Gastroesophageal sphincter (tissue), 4 donors: ENCODE data around the gene AADACL2. TPM values are rescaled to one million over a fixed set of nuclear protein-coding genes. Genes with fewer than 3 reads are reported as not detected.

Experiments used
- ATAC-seq: fragments of 150-250 bp; one replicate; pipeline ENCODE4 v1.9.1; 2016; ENCODE audit warnings: mild to moderate bottlenecking, moderate library complexity
- H3K27ac ChIP-seq, 4 donors: fragments of 200-600 bp; sonication (generic) in 3 of 4; 1 replicate in 3 of 4; 2 replicates in 1 of 4; pipeline ENCODE4 v1.5.1; 2016 to 2019
- H3K27me3 ChIP-seq: fragments of 200-600 bp; sonication (generic); one replicate; pipeline ENCODE4 v1.5.1; 2019
- H3K36me3 ChIP-seq, 2 donors: fragments of 200-600 bp; sonication (generic); one replicate each; pipeline ENCODE4 v1.5.1; 2019; ENCODE audit warnings: control low read depth in 1 of 2
- H3K4me1 ChIP-seq, 3 donors: fragments of 200-600 bp; sonication (generic); 1 replicate in 2 of 3; 2 replicates in 1 of 3; pipeline ENCODE4 v1.5.1; 2016 to 2019; ENCODE audit warnings: control low read depth in 2 of 3
- H3K4me3 ChIP-seq, 2 donors: fragments of 200-600 bp; sonication (generic); one replicate each; pipeline ENCODE4 v1.5.1; 2019; ENCODE audit warnings: mild to moderate bottlenecking in 1 of 2, moderate library complexity in 1 of 2
- H3K9me3 ChIP-seq, 3 donors: fragments of 200-600 bp; sonication (generic); one replicate each; pipeline ENCODE4 v1.5.1; 2017 to 2019; ENCODE audit warnings: control low read depth in 2 of 3
- EP300 ChIP-seq: sonication (generic); formaldehyde crosslinking; IDR thresholded peaks from one replicate; pipeline ENCODE4 v1.6.1; 2017; ENCODE audit warnings: antibody characterized with exemption, mild to moderate bottlenecking
- POLR2A ChIP-seq, 2 donors: fragments of 450-650 bp; IDR thresholded peaks; one replicate each; pipeline ENCODE4 v1.6.1; 2017; ENCODE audit warnings: antibody characterized with exemption in 2 of 2, mild to moderate bottlenecking in 2 of 2, moderate library complexity in 1 of 2
- POLR2AphosphoS5 ChIP-seq: sonication (generic); formaldehyde crosslinking; IDR thresholded peaks from one replicate; pipeline ENCODE4 v1.6.1; 2017; ENCODE audit warnings: antibody characterized with exemption
- WGBS, 2 donors: methylation state at CpG; one replicate each; pipeline ENCODE4 v1.1.5; 2018; ENCODE audit warnings: low coverage in 1 of 2; 5-methylcytosine and 5-hydroxymethylcytosine counted together
- total RNA-seq, 4 donors: library from RNA; depleted of rRNA; stranded (reverse); fragments of >200 nt; gene quantifications; one replicate each; pipeline ENCODE4 v1.1.0, GENCODE V29; 2016
- TF ChIP-seq, protein P1 (sequence below), 4 experiments: fragments of 200-600 bp in 2 of 4; fragments of 450-650 bp in 2 of 4; sonication (generic) in 1 of 4; IDR thresholded peaks; one replicate each; pipeline ENCODE4 v1.5.1; 2017 to 2019; ENCODE audit warnings: antibody characterized with exemption in 4 of 4, mild to moderate bottlenecking in 2 of 4, moderate library complexity in 2 of 4

AADACL2 gene
- total RNA-seq, 4 donors from 2014 or later, result 0.54 to 4.4 TPM; not detected in 2

DNA sequence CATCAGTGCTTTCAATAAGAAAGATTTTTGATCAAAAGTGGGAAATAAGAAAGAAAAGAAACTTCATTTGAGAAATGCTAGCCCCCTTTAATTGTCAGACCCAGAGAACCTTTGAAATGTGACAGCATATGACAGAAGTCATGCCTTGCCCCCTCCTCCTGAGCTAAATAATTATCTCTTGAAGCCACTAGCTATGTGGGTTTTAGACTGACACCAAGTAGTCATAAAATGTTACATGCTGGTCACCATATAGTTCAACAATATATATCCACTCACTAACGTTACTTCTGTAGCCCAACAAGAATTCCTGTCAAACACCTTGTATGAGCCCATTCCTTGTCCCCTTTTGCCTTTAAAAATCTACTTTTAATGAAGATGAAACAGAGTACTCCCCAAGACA is 43.1 kb upstream of the AADACL2 start:
- TF ChIP-seq, protein P1, sequence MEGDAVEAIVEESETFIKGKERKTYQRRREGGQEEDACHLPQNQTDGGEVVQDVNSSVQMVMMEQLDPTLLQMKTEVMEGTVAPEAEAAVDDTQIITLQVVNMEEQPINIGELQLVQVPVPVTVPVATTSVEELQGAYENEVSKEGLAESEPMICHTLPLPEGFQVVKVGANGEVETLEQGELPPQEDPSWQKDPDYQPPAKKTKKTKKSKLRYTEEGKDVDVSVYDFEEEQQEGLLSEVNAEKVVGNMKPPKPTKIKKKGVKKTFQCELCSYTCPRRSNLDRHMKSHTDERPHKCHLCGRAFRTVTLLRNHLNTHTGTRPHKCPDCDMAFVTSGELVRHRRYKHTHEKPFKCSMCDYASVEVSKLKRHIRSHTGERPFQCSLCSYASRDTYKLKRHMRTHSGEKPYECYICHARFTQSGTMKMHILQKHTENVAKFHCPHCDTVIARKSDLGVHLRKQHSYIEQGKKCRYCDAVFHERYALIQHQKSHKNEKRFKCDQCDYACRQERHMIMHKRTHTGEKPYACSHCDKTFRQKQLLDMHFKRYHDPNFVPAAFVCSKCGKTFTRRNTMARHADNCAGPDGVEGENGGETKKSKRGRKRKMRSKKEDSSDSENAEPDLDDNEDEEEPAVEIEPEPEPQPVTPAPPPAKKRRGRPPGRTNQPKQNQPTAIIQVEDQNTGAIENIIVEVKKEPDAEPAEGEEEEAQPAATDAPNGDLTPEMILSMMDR (IDR thresholded peaks at IDR 0.05), result no peak
- TF ChIP-seq POLR2AphosphoS5, result no peak
- TF ChIP-seq EP300, result no peak
- no peak for TF ChIP-seq POLR2A (IDR thresholded peaks at IDR 0.05)
- no peak overlapping the region for H3K4me3 ChIP-seq
- H3K36me3 ChIP-seq, result no peaks in the 10 kb centered on the region
- H3K9me3 ChIP-seq, result no peaks in the 10 kb centered on the region
- WGBS, 2 donors, result 64 to 100% methylated on average over 1 of the region's 1 CpG
- no peak overlapping the region for H3K27ac ChIP-seq
- no peak for ATAC-seq
- peaks cover 0 to 17% (median 0%) of the 10 kb centered on the region in 3 donors for H3K4me1 ChIP-seq
- H3K27me3 ChIP-seq, result no peaks in the 10 kb centered on the region

GRCh38 chr3:151697496-151697895 is 36.2 kb upstream of the AADACL2 start:
- Histone ChIP-seq H3K9me3 (peaks cover 0 to 8% (median 0%) of the 10 kb centered on the region in 3 donors), H3K27ac (no peak overlapping the region), H3K4me3 (no peak overlapping the region), H3K4me1 (no peaks in the 10 kb centered on the region), H3K27me3 (no peaks in the 10 kb centered on the region), H3K36me3 (no peaks in the 10 kb centered on the region)
- TF ChIP-seq POLR2AphosphoS5, result no peak
- TF ChIP-seq EP300, result no peak
- 48 to 60% methylated on average over 3 to 5 of the region's 5 CpGs for WGBS, 2 donors
- ATAC-seq, result no peak

GRCh38 chr3:151707216-151707615 is 26.5 kb upstream of the AADACL2 start:
- Histone ChIP-seq H3K27me3 (no peaks in the 10 kb centered on the region), H3K4me3 (no peak overlapping the region), H3K36me3 (no peaks in the 10 kb centered on the region), H3K9me3 (peaks cover 0 to 10% (median 0%) of the 10 kb centered on the region in 3 donors), H3K27ac (no peak overlapping the region), H3K4me1 (no peaks in the 10 kb centered on the region)
- ATAC-seq, result no peak
- TF ChIP-seq EP300, result no peak
- TF ChIP-seq POLR2AphosphoS5, result no peak
- TF ChIP-seq, protein P1 (IDR thresholded peaks at IDR 0.05), result no peak
- TF ChIP-seq POLR2A (IDR thresholded peaks at IDR 0.05), result no peak

GRCh38 chr3:151708868-151709267 is 24.9 kb upstream of the AADACL2 start:
- H3K27me3 ChIP-seq, result no peaks in the 10 kb centered on the region
- peaks cover 0 to 10% (median 0%) of the 10 kb centered on the region in 3 donors for H3K9me3 ChIP-seq
- no peak overlapping the region for H3K27ac ChIP-seq
- H3K4me3 ChIP-seq, result no peak overlapping the region
- H3K4me1 ChIP-seq, result no peaks in the 10 kb centered on the region
- no peak for ATAC-seq
- TF ChIP-seq POLR2A (IDR thresholded peaks at IDR 0.05), result no peak
- TF ChIP-seq POLR2AphosphoS5, result no peak
- TF ChIP-seq, protein P1 (IDR thresholded peaks at IDR 0.05), result no peak
- no peak for TF ChIP-seq EP300
- H3K36me3 ChIP-seq, result no peaks in the 10 kb centered on the region
- 100% methylated on average over 1 of the region's 1 CpG for WGBS, 2 donors

DNA sequence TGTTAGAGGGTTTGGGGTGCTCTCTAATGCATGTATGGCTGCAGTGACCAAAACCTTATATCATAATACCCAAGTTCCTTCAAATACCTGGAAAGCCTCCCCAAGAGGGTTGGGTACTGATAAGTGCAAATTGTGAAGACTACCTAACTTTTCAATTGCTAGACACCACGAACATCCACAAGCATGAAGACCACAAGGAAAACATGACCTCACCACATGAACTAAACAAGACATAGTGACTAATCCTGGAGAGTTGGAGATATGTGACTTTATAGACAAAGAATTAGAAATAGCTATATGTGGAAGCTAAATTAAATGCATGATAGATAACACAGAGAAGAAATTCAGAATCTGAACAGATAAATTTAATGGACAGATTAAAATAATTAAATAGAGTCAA is 23.9 kb upstream of the AADACL2 start:
- Histone ChIP-seq H3K36me3 (no peaks in the 10 kb centered on the region), H3K4me3 (no peak overlapping the region), H3K9me3 (peaks cover 0 to 10% (median 0%) of the 10 kb centered on the region in 3 donors), H3K4me1 (no peaks in the 10 kb centered on the region), H3K27ac (no peak overlapping the region), H3K27me3 (no peaks in the 10 kb centered on the region)
- WGBS, 2 donors, result 70% methylated on average over 1 of the region's 1 CpG; no CpG with 5 or more reads in 1 of the 2 donors
- ATAC-seq, result no peak
- TF ChIP-seq, protein P1 (IDR thresholded peaks at IDR 0.05), result no peak
- TF ChIP-seq POLR2A (IDR thresholded peaks at IDR 0.05), result no peak
- TF ChIP-seq POLR2AphosphoS5, result no peak
- TF ChIP-seq EP300, result no peak
